Mesenchymal stem cell (in vitro differentiated cells and primary cell): Measurements from ENCODE around the gene SLCO2A1.

Source experiments
- DNase-seq: peaks from one replicate; pipeline ENCODE4 v3.0.0-alpha.2; 2013
- H2AFZ ChIP-seq: one replicate; pipeline ENCODE4 v1.6.1; 2013; ENCODE audit warnings: low read depth, mild to moderate bottlenecking, control low read depth, inconsistent platforms, low read length, moderate library complexity
- H2AK5ac ChIP-seq: 2 replicates; pipeline ENCODE4 v1.6.1; 2013; ENCODE audit warnings: low read length, moderate library complexity, mild to moderate bottlenecking, inconsistent platforms; ENCODE audit not compliant: severe bottlenecking
- H2BK120ac ChIP-seq: one replicate; pipeline ENCODE4 v1.6.1; 2013; ENCODE audit warnings: low read depth, mild to moderate bottlenecking, inconsistent platforms, low read length, moderate library complexity
- H2BK12ac ChIP-seq, 2 experiments: one replicate each; pipeline ENCODE4 v1.6.1; 2013; ENCODE audit warnings: inconsistent platforms in 2 of 2, low read length in 2 of 2, mild to moderate bottlenecking in 2 of 2, moderate library complexity in 2 of 2, control low read depth in 1 of 2
- H2BK15ac ChIP-seq: one replicate; pipeline ENCODE4 v1.6.1; 2013; ENCODE audit warnings: mild to moderate bottlenecking, low read depth, inconsistent platforms; ENCODE audit not compliant: poor library complexity, severe bottlenecking
- H2BK5ac ChIP-seq: 2 replicates; pipeline ENCODE4 v1.6.1; 2013; ENCODE audit warnings: low read depth, mild to moderate bottlenecking, low read length, control low read depth, inconsistent platforms; ENCODE audit not compliant: poor library complexity, severe bottlenecking
- H3K14ac ChIP-seq, 2 experiments: one replicate each; pipeline ENCODE4 v1.6.1; 2013; ENCODE audit warnings: inconsistent platforms in 2 of 2, low read length in 2 of 2, control low read depth in 1 of 2, mild to moderate bottlenecking in 1 of 2, moderate library complexity in 1 of 2
- H3K18ac ChIP-seq, 2 experiments: one replicate each; pipeline ENCODE4 v1.6.1; 2013; ENCODE audit warnings: inconsistent platforms in 2 of 2, low read length in 2 of 2, control low read depth in 1 of 2, low read depth in 1 of 2, mild to moderate bottlenecking in 1 of 2
- H3K23ac ChIP-seq, 2 experiments: one replicate each; pipeline ENCODE4 v1.6.1; 2013; ENCODE audit warnings: inconsistent platforms in 2 of 2, low read length in 2 of 2, mild to moderate bottlenecking in 2 of 2, moderate library complexity in 2 of 2, control low read depth in 1 of 2
- H3K27ac ChIP-seq: 2 replicates; pipeline ENCODE4 v1.5.1; 2013; ENCODE audit warnings: mild to moderate bottlenecking, moderate library complexity, low read length, control low read depth, inconsistent platforms; ENCODE audit not compliant: poor library complexity, severe bottlenecking
- H3K27me3 ChIP-seq, 2 experiments: 2 replicates each; pipeline versions ENCODE4 v1.6.1 to v1.7.0; 2013; ENCODE audit warnings: low read length in 2 of 2, mild to moderate bottlenecking in 2 of 2, moderate library complexity in 2 of 2, control low read depth in 1 of 2, inconsistent platforms in 1 of 2; ENCODE audit not compliant: control insufficient read depth in 1 of 2, insufficient read depth in 1 of 2
- H3K36me3 ChIP-seq, 2 experiments: 2 replicates each; pipeline versions ENCODE4 v1.6.1 to v1.7.0; 2013; ENCODE audit warnings: low read length in 2 of 2, control low read depth in 1 of 2, inconsistent platforms in 1 of 2, low read depth in 1 of 2, mild to moderate bottlenecking in 1 of 2; ENCODE audit not compliant: insufficient read depth in 2 of 2, control insufficient read depth in 1 of 2
- H3K4ac ChIP-seq, 2 experiments: one replicate each; pipeline ENCODE4 v1.6.1; 2013; ENCODE audit warnings: inconsistent platforms in 2 of 2, low read length in 2 of 2, mild to moderate bottlenecking in 2 of 2, moderate library complexity in 2 of 2, control low read depth in 1 of 2, low read depth in 1 of 2
- H3K4me1 ChIP-seq: 2 replicates; pipeline ENCODE4 v1.6.1; 2013; ENCODE audit warnings: low read depth, low read length, control low read depth; ENCODE audit not compliant: control insufficient read depth, insufficient read depth
- H3K4me2 ChIP-seq: 2 replicates; pipeline ENCODE4 v1.6.1; 2013; ENCODE audit warnings: low read length, mild to moderate bottlenecking, inconsistent platforms; ENCODE audit not compliant: poor library complexity, severe bottlenecking
- H3K4me3 ChIP-seq, 2 experiments: 2 replicates each; pipeline versions ENCODE4 v1.5.1 to v1.7.0; 2013; ENCODE audit warnings: low read length in 2 of 2, mild to moderate bottlenecking in 2 of 2, control low read depth in 1 of 2, low read depth in 1 of 2; ENCODE audit not compliant: insufficient read depth in 1 of 2
- H3K79me1 ChIP-seq: replicated peaks from 2 replicates; pipeline ENCODE4 v1.6.1; 2013; ENCODE audit warnings: mild to moderate bottlenecking, control low read depth, low read length, inconsistent platforms; ENCODE audit not compliant: poor library complexity, severe bottlenecking
- H3K9ac ChIP-seq: 2 replicates; pipeline ENCODE4 v1.7.0; 2013; ENCODE audit warnings: mild to moderate bottlenecking, low read length, moderate library complexity
- H3K9me3 ChIP-seq: 2 replicates; pipeline ENCODE4 v1.7.0; 2013; ENCODE audit warnings: mild to moderate bottlenecking, low read length; ENCODE audit not compliant: control insufficient read depth
- H4K8ac ChIP-seq: one replicate; pipeline ENCODE4 v1.6.1; 2013; ENCODE audit warnings: inconsistent platforms, mild to moderate bottlenecking, low read length, moderate library complexity
- H4K91ac ChIP-seq: one replicate; pipeline ENCODE4 v1.6.1; 2013; ENCODE audit warnings: mild to moderate bottlenecking, low read length, inconsistent platforms
- WGBS: methylation state at CpG from one replicate; pipeline ENCODE4 v1.1.7; 2013; ENCODE audit warnings: mixed read lengths; 5-methylcytosine and 5-hydroxymethylcytosine counted together

Gene SLCO2A1

GRCh38 chr3:133988631-133989161, 41.0 kb downstream of the SLCO2A1 start:
- H2BK5ac ChIP-seq = no peak overlapping the region
- H3K4me1 ChIP-seq = no peaks in the 10 kb centered on the region
- H3K79me1 ChIP-seq = no peaks in the 10 kb centered on the region
- H3K9ac ChIP-seq = no peak overlapping the region
- no peak overlapping the region for H4K91ac ChIP-seq
- H4K8ac ChIP-seq = no peak overlapping the region
- no peak overlapping the region for H2BK12ac ChIP-seq
- no peak overlapping the region for H3K4me3 ChIP-seq
- no peak overlapping the region for H2AFZ ChIP-seq
- H2BK15ac ChIP-seq = no peak overlapping the region
- H3K9me3 ChIP-seq = no peaks in the 10 kb centered on the region
- H3K36me3 ChIP-seq = no peaks in the 10 kb centered on the region
- 21% methylated on average over 9 of the region's 9 CpGs for WGBS
- no peak overlapping the region for H3K27ac ChIP-seq
- no peak overlapping the region for H3K4ac ChIP-seq
- H3K18ac ChIP-seq = no peak overlapping the region
- no peak overlapping the region for H3K23ac ChIP-seq
- DNase-seq = no peak
- no peak overlapping the region for H3K14ac ChIP-seq
- H3K27me3 ChIP-seq = peaks cover 5 to 20% of the 10 kb centered on the region in 2 experiments
- H3K4me2 ChIP-seq = no peak overlapping the region
- H2BK120ac ChIP-seq = no peak overlapping the region
- H2AK5ac ChIP-seq = no peak overlapping the region

GRCh38 chr3:133987948-133988484, 41.7 kb downstream of the SLCO2A1 start:
- no peak overlapping the region for H3K27ac ChIP-seq
- no peak overlapping the region for H2BK5ac ChIP-seq
- no peak overlapping the region for H2AK5ac ChIP-seq
- no peak overlapping the region for H3K14ac ChIP-seq
- no peak for DNase-seq
- H2BK15ac ChIP-seq = no peak overlapping the region
- no peak overlapping the region for H3K4me3 ChIP-seq
- H3K27me3 ChIP-seq = peaks cover 5 to 20% of the 10 kb centered on the region in 2 experiments
- H3K4me1 ChIP-seq = no peaks in the 10 kb centered on the region
- no peak overlapping the region for H2BK12ac ChIP-seq
- H2BK120ac ChIP-seq = no peak overlapping the region
- H4K8ac ChIP-seq = no peak overlapping the region
- H3K36me3 ChIP-seq = no peaks in the 10 kb centered on the region
- no peak overlapping the region for H3K9ac ChIP-seq
- H3K9me3 ChIP-seq = no peaks in the 10 kb centered on the region
- no peak overlapping the region for H3K18ac ChIP-seq
- no peaks in the 10 kb centered on the region for H3K79me1 ChIP-seq
- H3K4ac ChIP-seq = no peak overlapping the region
- H3K4me2 ChIP-seq = no peak overlapping the region
- no peak overlapping the region for H3K23ac ChIP-seq
- no peak overlapping the region for H4K91ac ChIP-seq
- WGBS = 55% methylated on average over 2 of the region's 2 CpGs
- no peak overlapping the region for H2AFZ ChIP-seq

GRCh38 chr3:133987136-133987535, 42.6 kb downstream of the SLCO2A1 start:
- Histone ChIP-seq H2BK12ac (no peak overlapping the region), H3K4ac (no peak overlapping the region), H2BK5ac (no peak overlapping the region), H3K4me3 (no peak overlapping the region), H3K4me2 (no peak overlapping the region), H2AK5ac (no peak overlapping the region), H3K4me1 (no peaks in the 10 kb centered on the region), H3K9ac (no peak overlapping the region), H3K18ac (no peak overlapping the region), H3K27ac (no peak overlapping the region), H3K23ac (no peak overlapping the region), H4K91ac (no peak overlapping the region), H2BK120ac (no peak overlapping the region), H3K9me3 (no peaks in the 10 kb centered on the region), H2BK15ac (no peak overlapping the region), H3K14ac (no peak overlapping the region), H3K79me1 (no peaks in the 10 kb centered on the region), H2AFZ (no peak overlapping the region), H4K8ac (no peak overlapping the region), H3K27me3 (peaks cover 8 to 20% of the 10 kb centered on the region in 2 experiments), H3K36me3 (no peaks in the 10 kb centered on the region)
- 42% methylated on average over 5 of the region's 8 CpGs for WGBS
- DNase-seq = no peak

GRCh38 chr3:133986311-133986710, 43.4 kb downstream of the SLCO2A1 start:
- H3K9ac ChIP-seq = no peak overlapping the region

More at GRCh38 chr3:133986311-133986710, 43.4 kb downstream of the SLCO2A1 start:
- H3K4me1 ChIP-seq = no peaks in the 10 kb centered on the region
- H3K27me3 ChIP-seq = peaks cover 11 to 20% of the 10 kb centered on the region in 2 experiments
- H4K91ac ChIP-seq = no peak overlapping the region
- no peaks in the 10 kb centered on the region for H3K79me1 ChIP-seq
- H2BK120ac ChIP-seq = no peak overlapping the region
- no peak overlapping the region for H3K27ac ChIP-seq
- H3K36me3 ChIP-seq = no peaks in the 10 kb centered on the region
- H2AK5ac ChIP-seq = no peak overlapping the region
- H2AFZ ChIP-seq = no peak overlapping the region
- H2BK15ac ChIP-seq = no peak overlapping the region
- H3K9me3 ChIP-seq = no peaks in the 10 kb centered on the region
- DNase-seq = peak; percentile 26
- H4K8ac ChIP-seq = no peak overlapping the region
- no peak overlapping the region for H3K14ac ChIP-seq
- WGBS = 48% methylated on average over 5 of the region's 6 CpGs
- no peak overlapping the region for H3K4me2 ChIP-seq
- H2BK5ac ChIP-seq = no peak overlapping the region
- no peak overlapping the region for H3K23ac ChIP-seq
- H3K4ac ChIP-seq = no peak overlapping the region
- H3K18ac ChIP-seq = no peak overlapping the region
- no peak overlapping the region for H2BK12ac ChIP-seq
- no peak overlapping the region for H3K4me3 ChIP-seq
